SK-N-SH treated with all-trans-retinoic acid at 6 μM for 48 hours (cell line): ENCODE data around the gene KDM4B.
A peak's percentile ranks its signal among the peaks of the same experiment; 100 is the strongest.

ENCODE experiments used
- ATAC-seq: fragments of 200-7000 bp; cut with Tn5 transposase; 3 replicates; pipeline ENCODE4 v1.9.1; 2020; ENCODE audit warnings: mild to moderate bottlenecking, moderate library complexity
- ARNTL ChIP-seq: fragments of 450-650 bp; formaldehyde crosslinking; IDR thresholded peaks from 2 replicates; pipeline ENCODE4 v1.5.0; 2020; ENCODE audit warnings: low read depth, mild to moderate bottlenecking, moderate library complexity, borderline replicate concordance
- BACH2 ChIP-seq: fragments of 250-450 bp; sonication (Bioruptor Pico); IDR thresholded peaks from 2 replicates; pipeline ENCODE4 v1.9.0; 2021; ENCODE audit warnings: mild to moderate bottlenecking, borderline replicate concordance
- CSDC2 ChIP-seq: fragments of 250-450 bp; sonication (Bioruptor Pico); IDR thresholded peaks from 2 replicates; pipeline ENCODE4 v1.5.0; 2020; ENCODE audit warnings: mild to moderate bottlenecking, moderate library complexity
- ESRRG ChIP-seq: fragments of 250-450 bp; sonication (Bioruptor Pico); IDR thresholded peaks from 2 replicates; pipeline ENCODE4 v1.6.1; 2021; ENCODE audit warnings: mild to moderate bottlenecking
- GLIS3 ChIP-seq: fragments of 250-450 bp; sonication (Bioruptor Pico); IDR thresholded peaks from 2 replicates; pipeline ENCODE4 v1.5.0; 2020; ENCODE audit warnings: mild to moderate bottlenecking, moderate library complexity
- ISL1 ChIP-seq: fragments of 250-450 bp; sonication (Bioruptor Pico); IDR thresholded peaks from 2 replicates; pipeline ENCODE4 v2.1.2; 2022; ENCODE audit warnings: mild to moderate bottlenecking, moderate library complexity
- OSR1 ChIP-seq: fragments of 250-450 bp; sonication (Bioruptor Pico); IDR thresholded peaks from 2 replicates; pipeline ENCODE4 v1.8.0; 2022; ENCODE audit warnings: moderate library complexity, mild to moderate bottlenecking, inconsistent platforms
- PPARA ChIP-seq: fragments of 250-450 bp; sonication (Bioruptor Pico); IDR thresholded peaks from 2 replicates; pipeline ENCODE4 v1.5.0; 2020; ENCODE audit warnings: mild to moderate bottlenecking, borderline replicate concordance
- RARB ChIP-seq: fragments of 250-450 bp; sonication (Bioruptor Pico); IDR thresholded peaks from 2 replicates; pipeline ENCODE4 v1.8.0; 2021; ENCODE audit warnings: mild to moderate bottlenecking, moderate library complexity
- SNAI2 ChIP-seq: fragments of 250-450 bp; sonication (Bioruptor Pico); IDR thresholded peaks from 2 replicates; pipeline ENCODE4 v1.5.0; 2020; ENCODE audit warnings: mild to moderate bottlenecking, moderate library complexity
- TCF4 ChIP-seq: fragments of 250-450 bp; sonication (Bioruptor Pico); IDR thresholded peaks from 2 replicates; pipeline ENCODE4 v1.8.0; 2021; ENCODE audit warnings: mild to moderate bottlenecking, moderate library complexity, borderline replicate concordance
- TOX ChIP-seq: fragments of 250-450 bp; sonication (Bioruptor Pico); IDR thresholded peaks from 2 replicates; pipeline ENCODE4 v1.8.0; 2021; ENCODE audit warnings: mild to moderate bottlenecking, moderate library complexity, borderline replicate concordance
- ZC3H10 ChIP-seq: fragments of 250-450 bp; sonication (Bioruptor Pico); IDR thresholded peaks from 2 replicates; pipeline ENCODE4 v1.5.1; 2021; ENCODE audit warnings: mild to moderate bottlenecking, moderate library complexity
- ZFP3 ChIP-seq: fragments of 250-450 bp; sonication (Bioruptor Pico); IDR thresholded peaks from 2 replicates; pipeline ENCODE4 v1.5.0; 2020; ENCODE audit warnings: mild to moderate bottlenecking, moderate library complexity
- ZFP30 ChIP-seq: fragments of 450-650 bp; formaldehyde crosslinking; IDR thresholded peaks from 2 replicates; pipeline ENCODE4 v1.5.0; 2022; ENCODE audit warnings: mild to moderate bottlenecking, moderate library complexity
- ZNF565 ChIP-seq: fragments of 450-650 bp; formaldehyde crosslinking; conservative IDR thresholded peaks from 2 replicates; pipeline ENCODE4 v1.5.0; 2020; ENCODE audit warnings: low read depth, mild to moderate bottlenecking, moderate library complexity
- ZNF70 ChIP-seq: fragments of 450-650 bp; formaldehyde crosslinking; IDR thresholded peaks from 2 replicates; pipeline ENCODE4 v1.5.0; 2020; ENCODE audit warnings: mild to moderate bottlenecking, moderate library complexity
- ZNF8 ChIP-seq: fragments of 450-650 bp; formaldehyde crosslinking; IDR thresholded peaks from 2 replicates; pipeline ENCODE4 v1.5.0; 2020; ENCODE audit warnings: mild to moderate bottlenecking, moderate library complexity
- TF ChIP-seq, protein P1 (sequence below): fragments of 250-450 bp; sonication (Bioruptor Pico); IDR thresholded peaks from 2 replicates; pipeline ENCODE4 v1.5.1; 2021; ENCODE audit warnings: mild to moderate bottlenecking, moderate library complexity
- TF ChIP-seq, protein P2 (sequence below): fragments of 250-450 bp; sonication (Bioruptor Pico); IDR thresholded peaks from 2 replicates; pipeline ENCODE4 v1.8.0; 2020; ENCODE audit warnings: mild to moderate bottlenecking, moderate library complexity, borderline replicate concordance
- TF ChIP-seq, protein P3 (sequence below): fragments of 250-450 bp; sonication (Bioruptor Pico); IDR thresholded peaks from 2 replicates; pipeline ENCODE4 v1.5.1; 2020; ENCODE audit warnings: low read depth, mild to moderate bottlenecking, moderate library complexity

Gene KDM4B

DNA sequence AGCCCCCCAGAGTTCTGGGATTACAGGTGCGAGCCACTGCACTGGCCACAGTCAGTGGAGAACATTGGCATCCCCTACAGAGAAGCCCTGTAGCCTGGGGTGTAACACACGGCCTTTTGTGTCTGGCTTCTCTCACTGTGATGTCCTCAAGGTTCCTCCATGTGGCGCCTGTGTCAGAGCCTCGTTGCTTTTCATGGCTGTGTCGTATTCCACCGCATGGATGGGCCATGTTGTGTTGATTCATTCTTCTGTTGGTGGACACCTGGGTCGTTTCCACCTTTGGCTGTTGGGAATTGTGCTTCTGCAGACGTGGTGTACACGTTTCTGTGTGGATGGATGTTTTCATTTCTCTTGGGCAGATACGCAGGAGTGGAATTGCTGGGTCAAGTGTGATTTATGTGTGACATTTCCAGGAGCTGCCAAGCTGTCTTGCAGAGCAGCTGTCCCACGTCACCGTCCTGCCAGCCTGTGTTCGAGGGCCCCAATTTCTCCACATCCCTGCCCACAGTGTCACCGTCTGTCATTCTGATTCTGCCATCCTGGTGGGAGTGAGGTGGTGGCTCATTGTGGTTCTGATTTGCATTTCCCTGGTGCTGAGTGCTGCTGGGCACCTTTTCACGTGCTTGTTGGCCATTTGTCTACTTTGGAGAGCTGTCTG is 59.4 kb downstream of the KDM4B start:
- ATAC-seq, result no peak
- TF ChIP-seq GLIS3 (CRISPR knock-in tag) (no peak), ZC3H10 (no peak), TCF4 (CRISPR knock-in tag) (no peak), OSR1 (CRISPR knock-in tag) (no peak), RARB (CRISPR knock-in tag) (no peak), PPARA (CRISPR knock-in tag) (no peak), ZNF8 (no peak), ZFP3 (CRISPR knock-in tag) (no peak), ISL1 (no peak), ZNF70 (no peak)

DNA sequence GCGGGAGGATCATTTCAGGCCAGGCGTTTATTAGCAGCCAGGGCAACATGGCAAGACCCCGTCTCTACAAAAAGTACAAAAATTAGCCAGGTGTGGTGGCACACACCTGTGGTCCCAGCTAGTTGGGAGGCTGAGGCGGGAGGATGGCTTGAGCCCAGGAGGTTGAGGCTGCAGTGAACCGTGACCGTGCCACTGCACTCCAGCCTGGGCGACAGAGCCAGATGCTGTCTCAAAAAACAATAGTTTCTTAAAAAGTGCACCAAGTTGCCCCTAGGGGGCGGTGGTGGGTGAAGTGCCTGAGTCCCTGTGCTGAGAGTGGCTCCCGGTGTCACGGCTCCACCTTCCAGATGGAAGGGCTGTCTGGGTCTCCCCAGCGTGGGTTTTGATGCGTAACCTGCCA is 60.7 kb downstream of the KDM4B start:
- peak; percentile 54 for ATAC-seq

DNA sequence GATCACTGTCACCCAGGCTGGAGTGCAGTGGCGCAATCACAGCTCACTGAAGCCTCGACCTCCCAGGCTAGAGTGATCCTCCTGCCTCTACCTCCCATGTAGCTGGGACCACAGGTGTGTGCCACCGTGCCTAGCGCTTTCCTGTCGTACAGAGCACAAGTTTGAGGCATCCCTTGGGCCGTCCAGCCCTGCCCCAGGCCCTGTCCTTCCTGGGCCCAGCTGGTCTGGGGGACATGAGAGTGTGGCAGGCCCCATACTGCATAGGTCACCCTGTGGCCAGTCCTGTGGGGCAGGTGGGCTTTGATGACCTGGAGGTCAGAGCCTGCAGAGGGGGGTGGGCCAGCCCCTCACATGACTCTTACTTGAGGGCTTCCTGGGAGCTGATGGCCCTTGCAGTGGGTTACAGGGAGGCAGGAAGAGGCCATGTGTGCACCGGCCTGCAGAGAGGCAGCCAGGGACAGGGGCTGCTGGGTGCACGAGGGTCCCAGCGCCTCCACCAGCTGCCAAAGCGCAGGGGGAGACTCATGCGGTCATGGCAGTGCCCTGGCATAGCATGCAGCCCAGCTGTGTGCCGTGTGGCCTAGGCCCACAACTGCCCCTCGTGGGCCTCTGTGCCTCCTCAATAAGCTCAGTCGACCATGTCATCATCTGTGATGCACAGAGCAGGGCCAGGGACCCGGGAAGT is 61.4 kb downstream of the KDM4B start:
- TF ChIP-seq PPARA (CRISPR knock-in tag), result no peak
- TF ChIP-seq ARNTL (CRISPR knock-in tag), result no peak
- no peak for TF ChIP-seq ESRRG (CRISPR knock-in tag)
- no peak for TF ChIP-seq TCF4 (CRISPR knock-in tag)
- no peak for TF ChIP-seq ZNF565 (CRISPR knock-in tag)
- no peak for TF ChIP-seq ZFP3 (CRISPR knock-in tag)
- no peak for TF ChIP-seq BACH2 (CRISPR knock-in tag)
- TF ChIP-seq, protein P1, sequence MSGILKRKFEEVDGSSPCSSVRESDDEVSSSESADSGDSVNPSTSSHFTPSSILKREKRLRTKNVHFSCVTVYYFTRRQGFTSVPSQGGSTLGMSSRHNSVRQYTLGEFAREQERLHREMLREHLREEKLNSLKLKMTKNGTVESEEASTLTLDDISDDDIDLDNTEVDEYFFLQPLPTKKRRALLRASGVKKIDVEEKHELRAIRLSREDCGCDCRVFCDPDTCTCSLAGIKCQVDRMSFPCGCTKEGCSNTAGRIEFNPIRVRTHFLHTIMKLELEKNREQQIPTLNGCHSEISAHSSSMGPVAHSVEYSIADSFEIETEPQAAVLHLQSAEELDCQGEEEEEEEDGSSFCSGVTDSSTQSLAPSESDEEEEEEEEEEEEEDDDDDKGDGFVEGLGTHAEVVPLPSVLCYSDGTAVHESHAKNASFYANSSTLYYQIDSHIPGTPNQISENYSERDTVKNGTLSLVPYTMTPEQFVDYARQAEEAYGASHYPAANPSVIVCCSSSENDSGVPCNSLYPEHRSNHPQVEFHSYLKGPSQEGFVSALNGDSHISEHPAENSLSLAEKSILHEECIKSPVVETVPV (CRISPR knock-in tag), result no peak
- no peak for TF ChIP-seq ZFP30 (CRISPR knock-in tag)
- TF ChIP-seq, protein P2, sequence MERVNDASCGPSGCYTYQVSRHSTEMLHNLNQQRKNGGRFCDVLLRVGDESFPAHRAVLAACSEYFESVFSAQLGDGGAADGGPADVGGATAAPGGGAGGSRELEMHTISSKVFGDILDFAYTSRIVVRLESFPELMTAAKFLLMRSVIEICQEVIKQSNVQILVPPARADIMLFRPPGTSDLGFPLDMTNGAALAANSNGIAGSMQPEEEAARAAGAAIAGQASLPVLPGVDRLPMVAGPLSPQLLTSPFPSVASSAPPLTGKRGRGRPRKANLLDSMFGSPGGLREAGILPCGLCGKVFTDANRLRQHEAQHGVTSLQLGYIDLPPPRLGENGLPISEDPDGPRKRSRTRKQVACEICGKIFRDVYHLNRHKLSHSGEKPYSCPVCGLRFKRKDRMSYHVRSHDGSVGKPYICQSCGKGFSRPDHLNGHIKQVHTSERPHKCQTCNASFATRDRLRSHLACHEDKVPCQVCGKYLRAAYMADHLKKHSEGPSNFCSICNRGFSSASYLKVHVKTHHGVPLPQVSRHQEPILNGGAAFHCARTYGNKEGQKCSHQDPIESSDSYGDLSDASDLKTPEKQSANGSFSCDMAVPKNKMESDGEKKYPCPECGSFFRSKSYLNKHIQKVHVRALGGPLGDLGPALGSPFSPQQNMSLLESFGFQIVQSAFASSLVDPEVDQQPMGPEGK (CRISPR knock-in tag), result no peak
- no peak for TF ChIP-seq GLIS3 (CRISPR knock-in tag)
- no peak for TF ChIP-seq ZNF70
- no peak for TF ChIP-seq ISL1
- no peak for TF ChIP-seq RARB (CRISPR knock-in tag)
- no peak for TF ChIP-seq ZNF8
- TF ChIP-seq, protein P3, sequence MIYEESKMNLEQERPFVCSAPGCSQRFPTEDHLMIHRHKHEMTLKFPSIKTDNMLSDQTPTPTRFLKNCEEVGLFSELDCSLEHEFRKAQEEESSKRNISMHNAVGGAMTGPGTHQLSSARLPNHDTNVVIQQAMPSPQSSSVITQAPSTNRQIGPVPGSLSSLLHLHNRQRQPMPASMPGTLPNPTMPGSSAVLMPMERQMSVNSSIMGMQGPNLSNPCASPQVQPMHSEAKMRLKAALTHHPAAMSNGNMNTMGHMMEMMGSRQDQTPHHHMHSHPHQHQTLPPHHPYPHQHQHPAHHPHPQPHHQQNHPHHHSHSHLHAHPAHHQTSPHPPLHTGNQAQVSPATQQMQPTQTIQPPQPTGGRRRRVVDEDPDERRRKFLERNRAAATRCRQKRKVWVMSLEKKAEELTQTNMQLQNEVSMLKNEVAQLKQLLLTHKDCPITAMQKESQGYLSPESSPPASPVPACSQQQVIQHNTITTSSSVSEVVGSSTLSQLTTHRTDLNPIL, result no peak
- TF ChIP-seq OSR1 (CRISPR knock-in tag), result no peak
- no peak for TF ChIP-seq CSDC2 (CRISPR knock-in tag)
- TF ChIP-seq TOX (CRISPR knock-in tag), result no peak
- TF ChIP-seq ZC3H10, result no peak

DNA sequence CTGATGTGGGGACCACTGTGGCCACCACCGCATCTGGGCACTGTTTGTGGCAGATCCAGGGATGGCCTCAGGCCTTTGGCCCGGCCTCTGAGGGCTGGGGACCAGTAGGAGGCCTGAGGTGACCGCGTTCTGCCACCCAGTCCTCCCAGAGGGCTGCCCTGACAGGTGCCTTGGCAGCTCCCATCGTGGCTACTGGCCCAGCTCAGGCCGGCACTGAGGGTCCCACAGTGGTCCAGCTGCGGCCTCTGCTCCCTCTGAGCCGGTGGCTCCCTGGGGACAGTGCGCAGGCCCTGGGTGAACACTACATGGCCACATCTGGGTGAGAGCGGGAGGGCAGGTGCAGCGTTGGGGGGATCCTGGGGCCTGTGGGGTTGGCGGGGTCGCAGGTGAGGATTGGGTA is 61.9 kb downstream of the KDM4B start:
- peak; percentile 5 for ATAC-seq
- TF ChIP-seq, protein P1 (CRISPR knock-in tag), result no peak
- TF ChIP-seq ZC3H10 (no peak), RARB (CRISPR knock-in tag) (no peak), ZNF565 (CRISPR knock-in tag) (no peak), TCF4 (CRISPR knock-in tag) (no peak), ZFP3 (CRISPR knock-in tag) (no peak), CSDC2 (CRISPR knock-in tag) (no peak), ARNTL (CRISPR knock-in tag) (no peak), ZNF8 (no peak), PPARA (CRISPR knock-in tag) (no peak), TOX (CRISPR knock-in tag) (no peak), SNAI2 (CRISPR knock-in tag) (no peak), ESRRG (CRISPR knock-in tag) (no peak), OSR1 (CRISPR knock-in tag) (no peak)
- TF ChIP-seq, protein P3, result no peak
- TF ChIP-seq, protein P2 (CRISPR knock-in tag), result no peak

More for the DNA sequence above, 61.4 kb downstream of the KDM4B start:
- ATAC-seq, result peak; percentile 3; the same call in 1 of the 3 replicates
